Activated naive CD8-positive, alpha-beta T cell (primary cell): ENCODE measurements around the gene GHRHR.

Experiments used
- H3K27ac Mint-ChIP-seq: one replicate; pipeline ENCODE4 v1.8.0; 2021; ENCODE audit warnings: mixed read lengths
- H3K27me3 Mint-ChIP-seq: one replicate; pipeline ENCODE4 v1.8.0; 2021; ENCODE audit warnings: mixed read lengths
- H3K36me3 Mint-ChIP-seq: one replicate; pipeline ENCODE4 v1.8.0; 2021; ENCODE audit warnings: mixed read lengths
- H3K4me1 Mint-ChIP-seq: one replicate; pipeline ENCODE4 v1.8.0; 2021; ENCODE audit warnings: low read depth, mixed read lengths
- H3K4me3 Mint-ChIP-seq: one replicate; pipeline ENCODE4 v1.8.0; 2021; ENCODE audit warnings: mild to moderate bottlenecking, mixed read lengths
- H3K9me3 Mint-ChIP-seq: one replicate; pipeline ENCODE4 v1.8.0; 2021; ENCODE audit warnings: low read depth, mixed read lengths

GHRHR gene

DNA sequence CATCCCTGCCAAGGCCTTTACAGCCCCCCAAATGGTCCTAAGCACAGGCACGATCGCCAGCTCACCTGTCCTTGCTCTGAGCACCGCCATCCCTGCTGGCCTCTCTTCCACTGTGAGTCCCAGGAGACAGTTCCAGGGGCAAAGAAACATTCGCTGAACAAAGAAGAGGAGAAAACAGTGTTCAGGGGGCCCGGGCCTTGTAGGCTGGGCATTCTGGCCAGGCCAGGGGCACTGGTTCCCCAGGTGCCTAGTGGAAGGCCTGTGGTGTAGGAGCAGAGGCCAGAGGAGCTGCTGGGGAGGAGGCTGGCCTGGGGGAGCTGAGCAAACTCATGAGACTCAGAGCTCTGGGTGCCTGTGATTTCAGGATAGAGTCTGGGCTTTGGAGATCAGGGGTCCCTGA, 29.5 kb upstream of the GHRHR start:
- Mint-ChIP-seq H3K4me3 (no peak overlapping the region), H3K27ac (no peak overlapping the region), H3K4me1 (no peaks in the 10 kb centered on the region), H3K36me3 (no peaks in the 10 kb centered on the region), H3K27me3 (peaks cover 1% of the 10 kb centered on the region), H3K9me3 (no peaks in the 10 kb centered on the region)

DNA sequence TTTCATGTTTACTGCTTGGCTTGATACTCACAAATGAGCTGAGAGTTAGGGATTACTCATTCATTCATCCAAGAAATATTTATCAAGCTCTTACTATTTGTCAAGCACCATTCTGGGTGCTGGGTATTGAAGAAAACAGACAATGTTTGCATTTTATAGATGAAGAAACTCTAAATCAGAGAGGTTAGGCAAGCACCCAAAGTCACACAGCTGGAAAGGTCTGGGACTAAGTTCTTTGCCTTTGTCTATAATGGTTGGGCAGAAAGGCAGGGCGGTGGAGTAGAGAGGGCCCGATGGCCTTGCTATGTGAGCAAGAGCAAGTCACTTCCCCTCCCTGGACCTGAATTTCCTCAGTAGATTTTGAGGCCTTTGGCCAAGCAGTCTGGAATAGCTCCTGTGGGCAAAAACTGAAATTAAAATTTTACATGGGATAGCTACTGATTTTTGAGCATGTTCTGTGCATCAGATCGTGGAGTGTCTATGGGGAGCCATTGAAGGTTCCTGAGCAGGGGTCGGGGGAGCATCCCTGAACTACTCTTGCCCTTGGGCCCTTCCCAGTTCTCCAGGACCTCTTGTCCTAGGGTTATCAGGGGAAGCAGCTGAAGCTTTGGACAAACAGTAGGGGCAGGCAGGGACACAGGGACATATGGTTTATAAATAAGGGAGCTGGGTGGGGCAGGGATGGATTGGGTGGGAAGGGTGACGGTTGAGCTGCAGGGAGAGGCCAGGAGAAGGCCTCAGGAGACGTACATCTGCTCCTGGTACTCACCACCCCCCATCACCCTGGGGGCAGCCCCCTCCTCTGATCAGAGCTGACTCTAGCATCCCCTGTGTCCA, 28.8 kb upstream of the GHRHR start:
- Mint-ChIP-seq H3K27ac (no peak overlapping the region), H3K4me1 (no peaks in the 10 kb centered on the region), H3K27me3 (peaks cover 7% of the 10 kb centered on the region), H3K36me3 (no peaks in the 10 kb centered on the region), H3K9me3 (no peaks in the 10 kb centered on the region), H3K4me3 (no peak overlapping the region)

DNA sequence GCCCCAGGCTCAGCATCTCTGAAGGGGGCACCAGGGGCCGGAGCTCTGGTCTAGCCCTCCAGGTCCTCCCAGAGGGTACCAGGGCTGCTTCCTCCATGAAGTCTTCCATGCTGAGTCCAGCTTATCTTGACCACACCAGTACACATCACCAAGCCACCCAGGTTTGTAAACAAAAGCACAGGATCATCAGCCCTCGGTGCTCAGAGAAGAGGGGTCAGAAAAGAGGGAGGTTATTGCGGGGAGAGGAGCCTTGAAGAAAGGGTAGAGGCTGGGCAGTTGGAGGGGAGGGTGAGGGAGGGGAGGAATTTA, 28.2 kb upstream of the GHRHR start:
- peaks cover 12% of the 10 kb centered on the region for H3K27me3 Mint-ChIP-seq
- no peak overlapping the region for H3K4me3 Mint-ChIP-seq
- H3K4me1 Mint-ChIP-seq, result no peaks in the 10 kb centered on the region
- no peaks in the 10 kb centered on the region for H3K36me3 Mint-ChIP-seq
- H3K9me3 Mint-ChIP-seq, result no peaks in the 10 kb centered on the region
- H3K27ac Mint-ChIP-seq, result no peak overlapping the region

DNA sequence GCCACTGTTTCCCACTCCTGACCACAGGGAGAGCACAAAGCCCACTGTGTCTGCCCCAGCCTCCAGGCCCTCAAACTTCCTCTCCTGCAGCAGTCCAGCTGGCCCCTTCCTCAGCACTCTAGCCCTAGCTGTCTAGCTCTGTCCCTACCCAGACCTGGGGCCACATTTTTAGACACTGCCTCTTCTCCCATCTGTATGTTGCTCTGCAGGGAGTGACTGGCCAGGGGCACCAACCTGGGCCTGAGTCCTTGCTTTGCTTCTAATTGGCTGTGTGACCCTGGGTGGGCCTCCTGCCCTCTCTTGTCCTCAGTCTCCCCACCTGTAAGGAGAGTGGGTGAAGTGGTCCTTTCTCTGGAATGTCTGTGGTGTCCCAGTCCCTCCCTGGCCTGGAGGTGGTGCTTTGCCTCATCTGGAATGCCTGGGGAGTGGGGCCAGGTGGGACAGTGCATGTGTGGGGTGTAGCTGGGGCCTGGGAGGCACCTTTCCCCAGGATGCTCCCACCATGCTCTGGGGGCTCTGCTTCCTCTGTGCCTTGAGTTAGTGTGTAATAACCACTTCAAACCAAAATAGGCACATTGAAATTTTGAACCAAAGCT, 27.0 kb upstream of the GHRHR start:
- no peaks in the 10 kb centered on the region for H3K36me3 Mint-ChIP-seq
- H3K4me3 Mint-ChIP-seq, result no peak overlapping the region
- H3K27me3 Mint-ChIP-seq, result peaks cover 16% of the 10 kb centered on the region
- H3K27ac Mint-ChIP-seq, result no peak overlapping the region
- no peaks in the 10 kb centered on the region for H3K9me3 Mint-ChIP-seq
- H3K4me1 Mint-ChIP-seq, result no peaks in the 10 kb centered on the region

DNA sequence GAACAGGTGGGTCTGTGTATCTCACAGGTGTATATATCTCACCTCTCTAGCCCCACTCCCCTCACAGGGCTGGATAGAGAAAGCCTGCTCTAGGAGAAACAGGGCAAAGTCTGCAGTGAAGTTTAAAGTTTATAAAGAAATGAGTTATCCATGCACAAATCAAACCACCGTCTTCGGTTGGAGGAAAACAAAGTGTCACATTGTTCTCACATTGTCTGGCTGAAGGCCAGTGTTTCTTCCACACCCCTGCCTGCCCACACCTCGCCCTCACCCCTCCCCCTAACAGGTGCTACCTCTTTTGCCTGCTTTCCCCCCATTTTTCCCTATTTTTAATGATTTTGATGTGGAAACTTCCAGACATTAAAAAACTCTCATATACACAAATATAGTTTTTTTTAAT, 26.3 kb upstream of the GHRHR start:
- H3K36me3 Mint-ChIP-seq, result no peaks in the 10 kb centered on the region
- no peaks in the 10 kb centered on the region for H3K9me3 Mint-ChIP-seq
- H3K4me1 Mint-ChIP-seq, result no peaks in the 10 kb centered on the region
- no peak overlapping the region for H3K4me3 Mint-ChIP-seq
- no peak overlapping the region for H3K27ac Mint-ChIP-seq
- peaks cover 18% of the 10 kb centered on the region for H3K27me3 Mint-ChIP-seq

DNA sequence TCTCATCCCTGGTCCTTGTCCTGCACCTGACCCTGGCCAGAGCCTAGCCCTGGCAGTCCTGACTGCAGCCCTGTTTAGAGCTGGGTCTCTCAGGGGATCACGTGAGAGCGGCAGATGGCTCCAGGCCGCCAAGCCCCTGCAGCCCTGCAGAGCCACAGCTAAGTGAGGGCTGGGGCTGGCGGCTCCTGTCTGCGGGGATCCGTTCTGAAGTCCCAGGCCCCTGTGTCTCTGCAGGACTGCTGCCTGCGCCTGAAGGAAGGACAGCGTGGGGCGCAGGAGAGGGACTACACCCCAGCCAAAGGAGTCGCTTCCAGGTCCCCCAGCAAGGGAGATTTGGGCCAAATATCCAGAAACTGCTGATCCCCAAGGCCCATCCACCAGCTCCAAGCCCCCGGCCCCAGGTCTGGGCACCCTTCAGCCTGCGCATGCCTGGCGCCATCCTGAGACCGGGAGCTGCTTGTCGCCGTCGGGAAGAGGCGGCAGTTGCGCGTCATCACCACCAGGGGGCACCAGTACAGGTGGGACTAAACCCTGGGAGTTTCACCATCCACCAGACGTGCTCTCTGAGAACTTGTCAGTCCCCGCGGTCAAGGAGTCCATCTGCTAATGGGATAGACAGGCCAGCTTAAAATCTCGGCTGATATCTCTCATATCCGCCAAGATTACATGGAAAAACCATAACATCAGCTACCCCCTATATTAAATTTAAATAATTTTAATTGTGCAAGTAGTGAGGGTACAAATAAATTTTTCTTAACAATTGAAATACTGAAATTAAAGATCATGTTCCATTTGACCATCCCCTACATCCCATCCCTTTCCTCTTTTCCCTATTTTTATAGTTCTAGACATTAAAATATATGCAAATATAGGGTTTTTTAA, 25.1 kb upstream of the GHRHR start:
- H3K27me3 Mint-ChIP-seq, result peaks cover 18% of the 10 kb centered on the region
- H3K27ac Mint-ChIP-seq, result no peak overlapping the region
- no peaks in the 10 kb centered on the region for H3K36me3 Mint-ChIP-seq
- H3K4me1 Mint-ChIP-seq, result no peaks in the 10 kb centered on the region
- no peak overlapping the region for H3K4me3 Mint-ChIP-seq
- no peaks in the 10 kb centered on the region for H3K9me3 Mint-ChIP-seq

DNA sequence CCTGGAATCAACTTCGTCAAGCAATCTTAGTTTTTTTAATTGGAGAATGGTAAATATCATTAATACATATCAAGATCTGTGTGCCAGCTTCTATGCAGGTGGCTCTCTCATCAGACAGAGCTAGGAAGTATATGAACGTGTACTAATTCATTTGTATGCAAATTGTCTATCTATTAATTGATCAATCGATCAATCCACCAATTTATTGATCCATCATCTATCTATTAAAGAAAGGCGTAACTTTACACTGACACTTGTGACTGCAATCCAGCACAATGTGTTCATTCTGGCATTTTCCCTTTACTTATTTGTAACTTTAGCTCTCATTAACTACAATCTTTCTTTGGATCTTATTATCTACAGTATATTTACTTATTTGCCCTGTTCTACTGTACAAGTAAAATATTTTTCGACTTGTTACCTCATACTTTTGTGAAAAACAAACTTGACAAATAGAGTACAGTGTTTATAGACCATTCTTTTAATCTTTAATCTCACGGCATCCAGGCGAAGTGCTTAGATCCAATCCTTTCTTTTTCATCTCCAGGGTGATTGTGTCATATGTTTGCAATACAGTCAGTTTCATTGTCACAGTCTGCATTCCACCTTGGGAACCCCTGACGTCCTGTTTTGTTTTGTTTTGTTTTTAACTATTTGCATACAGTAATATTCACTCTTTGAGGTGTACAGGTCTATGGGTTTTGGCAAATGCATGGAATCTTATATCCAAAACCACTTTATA, 22.0 kb upstream of the GHRHR start:
- peaks cover 24% of the 10 kb centered on the region for H3K27me3 Mint-ChIP-seq
- H3K4me3 Mint-ChIP-seq, result no peak overlapping the region
- H3K4me1 Mint-ChIP-seq, result no peaks in the 10 kb centered on the region
- H3K36me3 Mint-ChIP-seq, result no peaks in the 10 kb centered on the region
- no peak overlapping the region for H3K27ac Mint-ChIP-seq
- H3K9me3 Mint-ChIP-seq, result peaks cover 9% of the 10 kb centered on the region

DNA sequence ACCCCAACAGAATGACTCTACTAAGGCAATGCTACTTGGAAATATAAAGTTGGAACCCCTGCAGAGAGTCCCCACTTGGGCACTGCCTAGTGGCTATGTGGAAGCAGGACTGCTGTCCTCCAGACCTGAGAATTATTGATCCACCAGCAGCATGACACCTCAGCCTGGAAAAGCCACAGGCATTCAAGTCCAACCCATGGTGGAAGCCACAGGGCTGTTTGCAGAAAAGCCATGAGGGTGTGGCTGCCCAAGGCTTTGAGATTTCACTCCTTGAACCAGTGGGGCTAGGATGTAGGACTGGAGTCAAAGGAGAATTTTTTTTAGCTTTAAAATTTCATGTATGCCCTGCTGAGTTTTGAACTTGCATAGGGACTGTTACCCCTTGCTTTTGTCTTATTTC, 13.6 kb upstream of the GHRHR start:
- no peaks in the 10 kb centered on the region for H3K4me1 Mint-ChIP-seq
- H3K9me3 Mint-ChIP-seq, result peaks cover 13% of the 10 kb centered on the region
- peaks cover 27% of the 10 kb centered on the region for H3K27me3 Mint-ChIP-seq
- no peak overlapping the region for H3K27ac Mint-ChIP-seq
- H3K36me3 Mint-ChIP-seq, result peaks cover 5% of the 10 kb centered on the region
- no peak overlapping the region for H3K4me3 Mint-ChIP-seq

DNA sequence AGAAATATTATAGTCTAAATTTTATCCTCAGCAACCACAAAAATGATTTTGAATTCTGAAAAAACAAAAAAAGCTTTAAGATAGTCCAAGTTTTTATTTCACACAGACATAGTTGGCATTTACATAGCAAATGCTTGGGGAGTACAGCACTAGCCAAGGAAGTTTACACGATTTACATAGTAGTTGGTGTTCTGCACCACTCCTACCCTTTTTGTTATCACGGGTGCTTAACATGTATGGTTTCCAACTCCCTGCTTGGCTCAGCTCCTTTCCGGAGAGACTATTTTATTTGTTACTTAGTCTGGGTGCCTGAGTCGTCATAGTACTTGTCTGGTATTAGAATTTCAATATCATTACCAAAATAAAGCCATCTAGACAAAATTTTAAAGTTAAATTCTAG, 8.8 kb upstream of the GHRHR start:
- no peak overlapping the region for H3K27ac Mint-ChIP-seq
- no peak overlapping the region for H3K4me3 Mint-ChIP-seq
- peaks cover 7% of the 10 kb centered on the region for H3K36me3 Mint-ChIP-seq
- H3K4me1 Mint-ChIP-seq, result no peaks in the 10 kb centered on the region
- peaks cover 22% of the 10 kb centered on the region for H3K27me3 Mint-ChIP-seq
- peaks cover 9% of the 10 kb centered on the region for H3K9me3 Mint-ChIP-seq

DNA sequence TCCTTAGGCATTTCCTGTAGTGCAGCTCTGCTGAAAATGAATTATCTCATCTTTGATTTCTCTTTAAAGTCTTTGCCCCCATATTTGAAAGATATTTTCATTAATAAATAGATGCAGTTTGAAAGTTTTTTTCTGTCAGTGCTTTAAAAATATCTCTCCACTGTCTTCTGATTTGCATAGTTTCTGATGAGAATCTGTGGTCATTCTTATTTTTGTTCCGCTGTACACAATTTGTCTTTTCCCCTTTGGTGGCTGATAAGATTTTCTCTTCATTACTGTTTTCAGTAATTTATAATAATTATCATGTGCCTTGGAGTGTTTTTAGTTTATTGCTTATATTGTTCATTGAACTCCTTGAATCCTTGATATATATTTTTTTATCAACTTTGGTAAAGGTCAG, 7.0 kb upstream of the GHRHR start:
- H3K4me3 Mint-ChIP-seq, result no peak overlapping the region
- peaks cover 7% of the 10 kb centered on the region for H3K36me3 Mint-ChIP-seq
- peaks cover 9% of the 10 kb centered on the region for H3K9me3 Mint-ChIP-seq
- no peaks in the 10 kb centered on the region for H3K4me1 Mint-ChIP-seq
- H3K27me3 Mint-ChIP-seq, result peaks cover 17% of the 10 kb centered on the region
- no peak overlapping the region for H3K27ac Mint-ChIP-seq

DNA sequence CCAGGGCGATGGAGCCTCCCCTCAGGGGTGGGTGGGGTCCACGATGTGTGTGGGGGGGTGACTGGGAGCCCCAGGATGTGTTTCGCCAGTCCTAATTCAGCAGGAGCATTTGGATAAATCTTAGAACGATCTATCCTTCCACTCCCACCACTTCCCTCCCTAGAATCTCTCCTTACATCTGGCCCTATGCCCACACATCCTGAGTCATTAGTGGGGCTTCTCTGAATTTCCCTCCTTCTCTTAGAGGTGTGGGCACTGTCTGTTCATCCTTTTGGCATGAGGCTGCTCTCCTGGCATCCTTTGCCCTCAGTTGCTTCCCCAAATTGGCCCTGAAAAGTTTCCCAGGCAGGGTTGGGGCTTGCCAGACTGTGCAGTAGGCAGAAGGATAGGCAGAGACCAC, 1.6 kb downstream of the GHRHR start:
- Mint-ChIP-seq H3K9me3 (no peaks in the 10 kb centered on the region), H3K4me1 (no peaks in the 10 kb centered on the region), H3K36me3 (no peaks in the 10 kb centered on the region), H3K27me3 (peaks cover 3% of the 10 kb centered on the region), H3K27ac (no peak overlapping the region), H3K4me3 (no peak overlapping the region)

DNA sequence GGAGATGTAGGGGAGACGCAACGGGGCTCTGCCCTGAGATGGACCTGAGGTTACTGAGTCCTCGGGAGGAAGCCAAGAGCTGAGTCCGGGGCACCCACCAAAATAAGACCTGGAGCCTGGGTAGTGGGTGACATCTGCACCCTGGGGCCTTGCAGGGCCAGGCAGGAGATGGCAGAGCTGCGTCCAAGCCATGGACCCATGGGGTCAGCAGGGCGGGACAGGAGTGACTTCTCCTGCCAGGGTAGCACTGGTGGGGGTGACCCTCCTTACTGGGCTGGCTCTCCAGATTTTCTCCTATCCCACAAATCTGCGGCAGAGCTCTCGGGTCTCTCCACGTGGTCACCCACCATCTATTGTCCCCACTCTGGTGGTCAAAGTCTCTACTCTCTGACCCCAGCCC, 2.1 kb downstream of the GHRHR start:
- no peaks in the 10 kb centered on the region for H3K36me3 Mint-ChIP-seq
- no peaks in the 10 kb centered on the region for H3K9me3 Mint-ChIP-seq
- H3K27ac Mint-ChIP-seq, result no peak overlapping the region
- no peak overlapping the region for H3K4me3 Mint-ChIP-seq
- peaks cover 3% of the 10 kb centered on the region for H3K27me3 Mint-ChIP-seq
- H3K4me1 Mint-ChIP-seq, result no peaks in the 10 kb centered on the region

DNA sequence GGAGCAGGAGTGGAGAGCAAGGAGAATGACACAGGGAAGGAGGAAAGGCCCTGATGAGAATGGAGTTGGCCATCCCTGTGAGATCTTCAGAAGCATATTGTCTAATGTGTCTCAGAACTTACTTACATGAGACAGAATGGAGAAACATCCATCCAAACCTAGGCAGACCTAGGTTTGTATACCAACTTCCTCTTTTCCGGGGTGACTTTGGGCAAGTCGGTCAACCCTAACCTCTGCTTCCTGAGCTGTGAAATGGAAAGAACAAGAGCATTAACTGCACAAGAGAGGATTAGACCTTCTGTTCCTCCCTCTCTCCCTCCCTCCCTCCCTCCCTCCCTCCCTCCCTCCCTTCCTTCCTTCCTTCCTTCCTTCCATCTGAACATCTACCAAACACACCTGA, 4.5 kb downstream of the GHRHR start:
- Mint-ChIP-seq H3K27me3 (peaks cover 9% of the 10 kb centered on the region), H3K4me1 (no peaks in the 10 kb centered on the region), H3K36me3 (no peaks in the 10 kb centered on the region), H3K9me3 (no peaks in the 10 kb centered on the region), H3K4me3 (no peak overlapping the region), H3K27ac (no peak overlapping the region)

DNA sequence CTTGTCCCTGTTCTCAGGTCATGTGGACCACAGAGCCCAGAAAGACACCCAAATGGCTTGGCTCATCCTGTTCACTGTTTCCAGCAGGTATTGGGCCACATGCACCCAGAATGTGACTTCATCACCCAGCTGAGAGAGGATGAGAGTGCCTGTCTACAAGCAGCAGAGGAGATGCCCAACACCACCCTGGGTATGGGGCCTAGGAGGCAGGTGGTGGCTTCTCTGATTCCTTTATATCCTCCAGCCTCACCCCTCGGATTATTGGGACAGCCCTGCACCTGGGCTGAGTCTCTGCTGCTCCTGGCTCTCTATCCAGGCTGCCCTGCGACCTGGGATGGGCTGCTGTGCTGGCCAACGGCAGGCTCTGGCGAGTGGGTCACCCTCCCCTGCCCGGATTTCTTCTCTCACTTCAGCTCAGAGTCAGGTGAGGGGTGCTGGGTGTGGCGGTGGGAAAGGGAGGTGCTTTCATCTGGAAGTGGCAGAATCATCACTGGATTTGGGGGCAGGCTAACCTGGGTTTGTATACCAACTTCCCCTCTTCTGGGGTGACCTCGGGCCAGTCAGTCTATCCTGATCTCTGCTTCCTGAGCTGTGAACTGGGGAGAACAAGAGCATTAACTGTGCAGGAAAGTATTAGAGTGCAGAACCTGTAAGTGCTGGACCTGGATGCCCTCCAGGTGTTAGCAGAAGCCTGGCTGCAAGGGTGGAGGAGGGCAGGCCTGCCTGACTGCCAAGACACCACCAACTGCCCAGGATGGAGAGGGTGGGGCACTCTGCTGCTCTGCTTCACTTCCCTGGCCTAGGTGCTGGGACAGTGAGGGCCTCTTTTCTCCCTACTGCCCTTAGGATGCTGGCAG, 5.2 kb downstream of the GHRHR start:
- Mint-ChIP-seq H3K4me1 (no peaks in the 10 kb centered on the region), H3K27me3 (peaks cover 11% of the 10 kb centered on the region), H3K27ac (no peak overlapping the region), H3K9me3 (no peaks in the 10 kb centered on the region), H3K36me3 (no peaks in the 10 kb centered on the region), H3K4me3 (no peak overlapping the region)
